Activated CD4-positive, alpha-beta T cell treated with anti-CD3 and anti-CD28 coated beads, Interleukin-2, amount 50 U/mL, for 24 hours (primary cell): ENCODE data around the gene PRKCA.
"Not testable (repeated sequence)": the region's sequence is repeated elsewhere in the genome, so short reads cannot be mapped to it uniquely, and the experiment has no call there.

ENCODE experiments used
- DNase-seq, 2 donors: peaks; one replicate each; pipeline ENCODE4 v3.0.0-alpha.2; 2020; ENCODE audit warnings: low read depth in 1 of 2, low spot score in 1 of 2

The PRKCA gene

DNA sequence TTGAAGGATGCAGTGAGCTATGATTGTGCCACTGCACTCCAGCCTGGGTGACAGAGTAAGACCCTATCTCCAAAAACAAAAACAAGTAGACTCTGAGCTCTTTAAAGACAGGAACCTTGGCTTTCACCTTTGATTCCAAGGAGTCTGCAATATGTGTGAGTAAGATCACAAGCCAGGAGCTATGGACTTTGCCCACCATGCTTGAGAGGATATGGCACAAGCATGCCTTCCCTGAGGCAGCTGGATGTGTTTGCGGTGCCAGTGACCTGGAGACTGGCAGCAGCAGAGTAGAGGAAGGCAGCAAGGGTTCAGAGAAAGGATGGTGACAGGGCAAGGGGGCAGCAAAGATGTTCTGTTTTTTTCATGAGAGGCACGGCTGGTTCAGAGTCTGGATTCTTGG lies 14.5 kb upstream of the PRKCA start:
- DNase-seq, result no peak

DNA sequence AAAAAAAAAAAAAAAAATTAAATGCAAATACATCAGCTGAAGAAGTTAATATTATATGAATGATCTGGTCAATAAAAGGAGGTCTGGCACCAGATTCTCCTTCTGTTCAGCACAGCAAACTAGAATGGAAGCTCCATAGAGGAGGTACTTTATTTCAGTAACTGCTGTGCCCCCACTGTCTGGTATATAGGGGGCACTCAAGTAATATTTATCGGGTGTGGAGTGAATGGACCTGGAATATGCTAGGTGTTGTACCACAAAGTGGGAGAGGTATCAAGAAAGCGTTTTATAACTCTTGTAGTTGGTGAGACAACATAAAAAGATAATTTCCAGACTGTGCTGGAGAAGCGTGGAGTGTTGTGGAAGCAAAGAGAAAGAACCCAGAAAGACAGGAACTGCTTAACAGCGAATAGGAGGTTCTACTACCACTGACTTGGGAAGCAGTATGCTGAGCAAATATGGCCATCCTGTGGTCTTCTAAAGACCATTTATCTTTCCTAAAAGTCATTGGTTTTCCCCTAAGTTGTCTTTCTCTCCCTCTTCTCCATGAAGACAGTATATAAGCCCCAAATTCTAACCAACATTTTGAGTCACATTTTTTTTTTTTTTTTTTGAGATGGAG lies 12.2 kb upstream of the PRKCA start:
- no peak for DNase-seq

GRCh38 chr17:66292353-66292752 lies 10.1 kb upstream of the PRKCA start:
- DNase-seq, result no peak

DNA sequence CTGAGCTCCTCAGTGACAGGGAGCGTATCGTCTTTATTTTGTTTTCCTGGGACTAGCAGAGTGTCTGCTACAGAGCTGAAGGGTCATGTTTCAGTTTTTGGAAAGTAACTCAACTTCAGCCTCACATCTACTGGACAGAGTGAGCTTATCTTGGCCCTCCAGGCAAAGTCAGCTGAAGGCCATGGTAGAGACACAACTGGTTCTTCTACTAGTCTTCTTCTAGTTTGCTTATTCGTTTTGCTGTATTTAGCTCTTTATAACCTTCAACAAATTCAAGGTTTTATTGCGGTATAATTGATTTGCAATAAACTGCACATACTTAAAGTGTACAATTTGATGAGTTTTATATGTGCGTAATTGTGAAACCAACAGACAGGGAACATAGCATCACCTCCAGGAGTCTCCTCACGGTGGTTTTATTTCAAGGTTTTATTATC lies 6.1 kb upstream of the PRKCA start:
- no peak for DNase-seq

DNA sequence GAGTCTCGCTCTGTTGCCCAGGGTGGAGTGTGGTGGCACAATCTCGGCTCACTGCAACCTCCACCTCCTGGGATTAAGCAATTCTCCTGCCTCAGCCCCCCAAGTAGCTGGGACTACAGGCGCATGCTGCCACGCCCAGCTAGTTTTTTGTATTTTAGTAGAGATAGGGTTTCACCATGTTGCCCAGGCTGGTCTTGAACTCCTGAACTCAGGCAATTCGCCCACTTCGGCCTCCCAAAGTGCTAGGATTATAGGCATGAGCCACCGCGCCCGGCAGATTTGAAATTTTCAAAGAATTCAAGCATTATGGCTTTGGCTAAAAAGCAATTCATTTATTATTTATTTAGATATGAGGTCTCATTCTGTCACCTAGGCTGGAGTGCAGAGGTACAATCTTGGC lies 5.0 kb upstream of the PRKCA start:
- not testable (repeated sequence) for DNase-seq

GRCh38 chr17:66299711-66300110 lies 2.7 kb upstream of the PRKCA start:
- DNase-seq, result no peak

- no peak for DNase-seq
These were observed 1.5 kb upstream of the PRKCA start for GRCh38 chr17:66300956-66301355.

DNA sequence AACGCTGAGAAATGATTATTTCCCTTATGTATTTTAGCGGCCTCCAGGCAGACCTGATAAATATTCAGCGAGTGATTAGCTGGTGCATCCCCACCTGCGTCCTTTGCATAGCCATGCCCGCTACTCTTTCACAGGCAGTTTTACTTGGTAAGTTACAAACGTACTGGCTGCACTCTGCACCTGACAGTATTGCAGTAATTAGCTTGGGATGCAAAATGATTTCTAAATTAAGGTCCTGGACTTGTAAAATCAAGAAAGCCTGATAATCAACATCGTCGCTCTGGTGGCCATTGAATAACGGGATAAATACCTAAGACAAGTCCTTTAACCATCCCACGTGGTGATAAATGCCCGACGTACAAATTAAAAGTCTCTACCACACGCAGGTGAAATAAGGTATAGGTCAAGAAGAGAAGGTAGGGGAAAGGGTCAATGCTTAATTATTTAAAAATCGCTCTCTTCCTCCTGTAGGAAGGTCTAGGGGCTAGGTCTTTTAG lies 998 bp upstream of the PRKCA start:
- no peak for DNase-seq

DNA sequence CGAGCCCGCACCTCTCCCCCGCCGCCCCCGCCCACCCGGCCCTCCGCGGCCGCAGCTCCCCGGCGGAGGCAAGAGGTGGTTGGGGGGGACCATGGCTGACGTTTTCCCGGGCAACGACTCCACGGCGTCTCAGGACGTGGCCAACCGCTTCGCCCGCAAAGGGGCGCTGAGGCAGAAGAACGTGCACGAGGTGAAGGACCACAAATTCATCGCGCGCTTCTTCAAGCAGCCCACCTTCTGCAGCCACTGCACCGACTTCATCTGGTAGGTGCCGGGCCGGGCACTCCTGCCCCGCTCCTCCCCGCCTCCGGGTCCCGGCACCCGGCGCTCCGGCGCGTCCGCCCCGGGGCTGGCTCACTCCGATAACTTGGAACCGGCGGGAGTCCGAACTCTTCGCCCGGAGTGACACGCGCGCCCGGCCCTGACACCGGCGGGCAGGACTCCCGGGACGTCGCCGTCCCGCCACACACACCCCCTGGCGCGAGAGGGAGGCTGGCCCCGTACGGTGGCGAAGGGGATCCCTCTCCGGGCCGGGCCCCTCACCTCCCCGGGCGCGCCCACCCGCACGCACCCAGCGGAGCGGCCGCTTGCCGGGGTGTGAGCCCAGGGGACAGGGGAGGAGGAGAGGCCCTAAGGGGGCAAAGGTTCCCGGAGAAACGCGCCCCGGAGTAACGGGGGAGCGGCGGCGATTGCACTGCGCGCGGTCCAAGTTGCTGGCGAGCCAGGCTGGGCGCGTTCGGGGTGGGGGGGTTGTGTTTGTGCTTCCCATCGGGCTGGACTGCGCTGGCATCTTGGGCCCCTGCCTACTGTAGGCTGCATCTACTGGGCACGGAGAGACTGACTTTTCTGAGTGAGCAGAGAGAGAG lies 581 bp downstream of the PRKCA start:
- peak in 1 of 2 donors; percentile 21 for DNase-seq

GRCh38 chr17:66304304-66305174 lies 2.1 kb downstream of the PRKCA start:
- DNase-seq, result no peak

GRCh38 chr17:66306446-66306845 lies 4.0 kb downstream of the PRKCA start:
- DNase-seq, result no peak

- DNase-seq, result no peak
These were observed 4.8 kb downstream of the PRKCA start for GRCh38 chr17:66307257-66307656.

GRCh38 chr17:66308856-66309255 lies 6.4 kb downstream of the PRKCA start:
- DNase-seq, result no peak

GRCh38 chr17:66309793-66310192 lies 7.4 kb downstream of the PRKCA start:
- DNase-seq, result no peak

DNA sequence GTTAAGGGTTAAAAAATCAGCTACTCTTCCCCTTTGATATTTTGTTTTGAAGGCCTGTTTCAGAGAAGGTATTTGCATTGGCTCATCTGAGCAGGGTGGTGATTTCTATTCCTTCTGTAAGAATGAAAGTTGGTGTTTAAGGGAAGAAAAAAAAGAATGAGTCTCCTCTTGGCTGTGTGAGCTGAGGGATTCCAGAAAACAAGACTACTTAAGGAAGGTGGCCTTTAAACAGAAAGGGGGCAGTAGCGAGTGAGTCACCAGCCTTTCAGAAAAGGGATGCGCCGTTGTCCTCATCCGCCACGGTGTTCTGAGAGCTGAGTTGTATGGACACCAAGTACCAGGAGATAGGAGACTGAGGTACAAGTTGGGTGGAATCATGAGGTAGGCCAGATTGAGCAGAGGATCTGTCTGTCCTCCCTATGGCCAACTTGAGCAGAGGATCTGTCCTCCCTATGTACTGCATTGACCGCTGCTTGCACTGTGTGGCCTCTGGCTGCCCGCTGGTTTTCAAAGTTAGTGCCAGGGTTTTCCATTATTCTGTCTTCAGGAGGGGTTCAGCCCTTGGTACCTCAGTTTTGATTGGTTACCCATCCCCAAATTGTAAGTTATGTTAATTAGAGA lies 8.2 kb downstream of the PRKCA start:
- no peak for DNase-seq

- DNase-seq, result no peak
These were observed 10.5 kb downstream of the PRKCA start for GRCh38 chr17:66312912-66313311.

- no peak for DNase-seq
These were observed 10.9 kb downstream of the PRKCA start for GRCh38 chr17:66313325-66313724.

DNA sequence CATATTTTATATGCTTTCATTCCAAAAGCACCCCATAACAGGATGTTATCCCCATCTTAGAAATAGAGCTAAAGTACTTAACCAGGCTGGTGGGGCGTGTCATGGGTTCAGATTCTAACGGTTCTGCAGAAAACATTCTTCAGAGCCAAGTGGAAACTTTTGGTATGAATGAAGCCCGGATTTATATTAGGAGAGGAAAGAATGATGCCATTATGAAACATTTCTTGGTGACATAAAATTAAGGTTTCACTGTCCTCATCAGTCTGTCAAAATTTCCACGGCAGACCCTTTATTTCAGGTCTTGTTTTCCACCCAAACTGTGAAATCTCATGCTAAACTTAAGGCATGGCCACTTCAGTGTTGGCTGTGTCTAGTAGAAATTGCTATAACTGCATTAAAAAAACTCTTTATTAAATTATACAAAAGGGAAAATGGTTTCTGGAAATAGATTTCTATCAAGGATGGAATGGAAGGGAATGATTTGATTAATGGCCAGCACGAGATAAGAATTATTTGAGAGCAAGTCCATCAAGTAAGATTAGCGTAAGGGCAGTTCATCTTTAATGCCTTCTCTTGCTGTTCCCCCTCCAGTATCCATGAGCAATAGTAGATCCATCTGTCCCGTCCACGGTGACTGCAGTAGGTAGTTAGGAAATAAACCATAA lies 11.7 kb downstream of the PRKCA start:
- DNase-seq, result peak in 1 of 2 donors; percentile 60

- no peak for DNase-seq
These were observed 15.2 kb downstream of the PRKCA start for GRCh38 chr17:66317629-66318028.

DNA sequence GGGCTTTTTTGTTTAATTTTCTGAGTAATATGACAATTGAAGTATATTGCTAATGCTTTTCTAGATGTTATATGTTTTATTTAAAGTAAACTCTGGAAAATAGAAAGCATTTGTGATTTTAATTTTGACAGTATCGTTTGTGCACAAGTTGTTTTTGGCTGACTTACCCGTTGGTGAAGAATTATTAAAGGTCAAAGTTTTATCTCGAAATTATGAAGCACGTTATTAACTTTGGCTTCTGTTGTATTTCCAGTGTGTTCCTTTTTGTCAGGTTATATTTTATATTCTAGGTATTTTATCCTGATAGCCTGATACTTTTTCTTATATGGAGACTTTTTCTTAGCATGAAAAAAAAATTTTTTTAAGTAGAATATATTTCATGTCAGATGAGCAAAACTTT lies 16.8 kb downstream of the PRKCA start:
- no peak for DNase-seq

DNA sequence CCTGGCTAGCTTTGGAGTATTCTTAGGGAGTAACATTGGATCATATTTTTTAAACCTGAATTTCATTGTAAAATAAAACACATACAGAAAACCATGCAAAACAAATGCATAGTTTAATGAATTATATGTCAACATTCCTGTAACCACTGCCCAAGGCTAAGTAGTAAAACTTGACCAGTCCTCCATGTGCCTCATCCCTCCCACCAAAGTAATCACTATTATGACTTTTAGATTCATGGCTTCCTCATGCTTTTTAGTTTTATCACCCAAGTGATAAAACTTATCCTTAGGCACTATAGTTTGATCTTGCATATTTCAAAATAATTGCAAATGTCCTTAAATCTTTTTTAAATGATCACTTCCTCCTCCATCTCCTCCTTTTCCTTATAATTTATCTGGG lies 20.4 kb downstream of the PRKCA start:
- no peak for DNase-seq
